AG10803 (cell line): ENCODE measurements around the gene DPYSL3.

ENCODE experiments used
- DNase-seq: peaks from one replicate; pipeline ENCODE4 v3.0.0; 2010; ENCODE audit warnings: low read depth
- H3K4me3 ChIP-seq: 2 replicates; pipeline ENCODE4 v1.5.1; 2011; ENCODE audit warnings: mild to moderate bottlenecking, low read length, control low read depth
- TF ChIP-seq, protein P1 (sequence below): conservative IDR thresholded peaks from 2 replicates; pipeline ENCODE4 v1.5.1; 2011; ENCODE audit warnings: mild to moderate bottlenecking, low read length, control low read depth, inconsistent platforms

The DPYSL3 gene

DNA sequence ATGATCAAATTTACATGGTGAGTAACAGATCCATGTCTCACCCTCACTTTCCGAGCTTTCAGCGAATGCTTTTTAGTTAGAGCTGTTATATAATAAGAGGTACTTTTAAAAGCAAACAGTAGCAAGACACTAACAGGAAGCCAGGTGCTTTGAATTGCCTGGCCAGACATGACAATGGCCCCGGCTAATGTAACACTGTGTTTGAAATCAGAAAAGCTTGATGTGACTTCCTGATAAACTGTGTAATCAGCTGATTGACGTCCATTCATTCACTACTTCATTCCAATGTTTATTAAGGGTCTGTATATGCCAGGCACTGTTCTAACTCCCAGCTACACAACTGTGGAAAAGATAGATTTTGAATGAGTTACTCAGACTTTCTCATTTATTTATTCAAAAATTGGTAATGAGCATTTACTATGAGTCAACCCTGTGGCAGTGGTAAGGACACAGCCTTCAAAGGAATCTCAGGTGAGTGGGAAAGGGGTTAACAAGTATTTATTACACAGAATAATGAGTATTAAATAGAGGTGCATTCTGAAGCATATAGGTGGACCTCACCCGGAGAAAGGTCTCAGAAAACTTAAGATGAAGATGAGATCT is 26.6 kb downstream of the DPYSL3 start:
- no peak for DNase-seq
- TF ChIP-seq, protein P1, sequence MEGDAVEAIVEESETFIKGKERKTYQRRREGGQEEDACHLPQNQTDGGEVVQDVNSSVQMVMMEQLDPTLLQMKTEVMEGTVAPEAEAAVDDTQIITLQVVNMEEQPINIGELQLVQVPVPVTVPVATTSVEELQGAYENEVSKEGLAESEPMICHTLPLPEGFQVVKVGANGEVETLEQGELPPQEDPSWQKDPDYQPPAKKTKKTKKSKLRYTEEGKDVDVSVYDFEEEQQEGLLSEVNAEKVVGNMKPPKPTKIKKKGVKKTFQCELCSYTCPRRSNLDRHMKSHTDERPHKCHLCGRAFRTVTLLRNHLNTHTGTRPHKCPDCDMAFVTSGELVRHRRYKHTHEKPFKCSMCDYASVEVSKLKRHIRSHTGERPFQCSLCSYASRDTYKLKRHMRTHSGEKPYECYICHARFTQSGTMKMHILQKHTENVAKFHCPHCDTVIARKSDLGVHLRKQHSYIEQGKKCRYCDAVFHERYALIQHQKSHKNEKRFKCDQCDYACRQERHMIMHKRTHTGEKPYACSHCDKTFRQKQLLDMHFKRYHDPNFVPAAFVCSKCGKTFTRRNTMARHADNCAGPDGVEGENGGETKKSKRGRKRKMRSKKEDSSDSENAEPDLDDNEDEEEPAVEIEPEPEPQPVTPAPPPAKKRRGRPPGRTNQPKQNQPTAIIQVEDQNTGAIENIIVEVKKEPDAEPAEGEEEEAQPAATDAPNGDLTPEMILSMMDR, result no peak
- no peak overlapping the region for H3K4me3 ChIP-seq

DNA sequence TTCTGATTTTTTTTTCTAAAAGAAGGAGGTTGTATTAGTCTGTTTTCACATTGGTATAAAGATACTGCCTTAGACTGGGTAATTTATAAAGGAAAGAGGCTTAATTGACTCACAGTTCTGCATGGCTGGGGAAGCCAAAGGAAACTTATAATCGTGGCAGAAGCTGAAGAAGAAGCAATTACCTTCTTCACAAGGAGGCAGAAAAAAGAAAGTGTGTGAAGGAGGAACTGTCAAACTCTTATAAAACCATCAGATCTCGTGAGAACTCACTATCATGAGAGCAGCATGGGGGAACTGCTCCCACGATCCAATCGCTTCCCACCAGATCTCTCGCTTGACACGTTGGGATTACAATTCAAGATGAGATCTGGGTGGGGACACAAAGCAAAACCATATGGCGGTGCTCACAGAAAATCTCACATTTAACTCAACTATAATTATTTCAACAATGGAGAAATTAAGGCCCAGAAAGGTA is 27.1 kb downstream of the DPYSL3 start:
- no peak for DNase-seq
- TF ChIP-seq, protein P1, result no peak

DNA sequence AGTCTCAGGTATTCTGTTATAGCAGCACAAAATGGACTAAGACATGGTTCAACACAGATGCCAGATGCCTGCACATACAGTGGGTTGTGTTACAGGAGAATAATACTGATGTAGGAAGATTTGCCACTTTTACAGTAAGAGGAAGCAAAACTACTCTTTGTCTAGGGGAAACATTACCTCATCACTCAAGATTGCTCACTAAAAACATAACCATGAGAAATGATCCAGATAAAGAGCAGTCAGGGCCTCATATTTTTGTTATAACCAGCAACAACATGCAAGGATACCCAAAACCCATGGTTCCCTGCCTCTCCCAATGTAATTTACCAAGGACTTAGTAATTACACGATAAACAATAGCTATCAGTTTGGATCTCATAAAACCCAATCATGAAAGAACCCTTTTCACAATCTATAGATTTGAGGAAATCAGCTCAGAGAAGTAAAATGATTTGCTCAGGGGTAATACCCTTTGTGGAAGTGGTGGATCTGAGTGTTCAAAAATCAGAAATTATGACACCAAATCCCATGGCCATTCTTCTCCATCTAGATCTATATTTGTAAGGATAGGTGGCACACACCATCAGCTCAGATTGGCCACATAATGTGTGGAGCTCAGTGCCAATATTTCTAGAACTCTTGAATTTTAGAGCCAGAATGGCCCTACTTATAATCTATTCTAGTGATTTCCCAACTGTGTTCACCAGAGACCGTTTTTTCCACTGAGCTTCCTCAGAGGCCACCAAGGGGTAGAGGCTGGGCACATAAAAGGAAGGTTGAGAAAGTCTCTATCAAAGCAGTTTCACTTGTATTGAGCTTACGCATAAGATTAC is 27.8 kb downstream of the DPYSL3 start:
- peak; percentile 65 for DNase-seq
- no peak overlapping the region for H3K4me3 ChIP-seq

More for the DNA sequence above, 27.1 kb downstream of the DPYSL3 start:
- H3K4me3 ChIP-seq, result no peak overlapping the region

DNA sequence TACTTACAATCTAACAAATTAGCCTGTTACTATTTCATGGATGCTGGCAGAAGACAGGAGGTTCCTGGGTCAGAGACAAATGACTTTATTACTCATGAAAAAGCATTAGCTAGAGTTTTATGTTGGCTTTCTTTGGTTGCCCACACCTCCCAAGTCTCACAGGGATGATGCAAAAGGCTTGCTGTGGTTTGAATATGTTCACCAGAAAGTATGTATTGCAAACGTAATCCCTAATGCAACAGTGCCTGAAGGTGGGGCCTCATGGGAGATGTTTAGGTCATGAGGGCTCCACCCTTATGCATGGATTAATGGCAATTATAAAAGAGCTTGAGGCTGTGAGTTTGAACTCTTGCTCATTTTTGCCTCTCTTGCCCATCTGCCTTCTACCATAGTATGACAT is 28.5 kb downstream of the DPYSL3 start:
- TF ChIP-seq, protein P1, result no peak
- DNase-seq, result peak; percentile 90
- no peak overlapping the region for H3K4me3 ChIP-seq

More for the DNA sequence above, 27.8 kb downstream of the DPYSL3 start:
- TF ChIP-seq, protein P1, result no peak

DNA sequence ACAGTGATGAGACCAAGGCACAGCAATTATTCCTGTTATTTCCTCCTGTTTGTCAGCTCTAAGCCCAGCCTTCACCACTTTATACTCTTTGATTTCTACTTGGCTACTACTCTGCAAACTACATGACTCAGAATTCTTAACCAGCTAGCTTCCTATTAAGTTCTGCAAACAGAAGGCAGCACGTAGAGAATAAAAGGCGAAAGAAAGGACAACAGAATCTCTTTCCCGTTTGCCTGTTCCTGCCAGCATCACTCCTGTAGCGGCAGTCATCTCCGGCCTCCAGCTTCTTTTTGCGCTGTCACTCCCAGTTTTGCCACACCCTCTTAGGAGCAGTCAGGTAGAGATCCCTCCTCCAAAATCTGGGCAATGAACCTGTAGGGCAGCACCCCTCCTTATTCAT is 29.9 kb downstream of the DPYSL3 start:
- peak overlapping the region; percentile 19 for H3K4me3 ChIP-seq
- peak; percentile 58 for DNase-seq
- TF ChIP-seq, protein P1, result no peak

DNA sequence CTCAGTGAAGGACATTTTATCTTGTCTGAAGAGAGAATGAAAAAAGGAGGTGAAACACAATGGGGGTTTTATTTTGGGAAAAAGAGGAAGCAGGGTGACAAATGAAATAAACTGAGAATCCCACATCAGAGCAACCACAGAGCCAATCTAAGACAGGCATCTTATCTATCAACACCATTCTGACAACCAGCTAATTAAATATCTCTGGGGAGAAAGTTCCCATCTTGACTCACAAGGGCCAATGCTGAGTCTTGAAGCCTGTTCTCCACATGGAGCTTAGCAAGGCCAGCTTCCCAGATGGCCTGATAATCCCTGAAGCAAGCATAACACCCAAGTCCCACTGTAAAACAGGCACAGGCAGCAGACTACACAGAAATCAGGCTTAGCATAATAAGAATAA is 30.4 kb downstream of the DPYSL3 start:
- peak; percentile 67 for DNase-seq
- TF ChIP-seq, protein P1, result no peak
- H3K4me3 ChIP-seq, result no peak overlapping the region

DNA sequence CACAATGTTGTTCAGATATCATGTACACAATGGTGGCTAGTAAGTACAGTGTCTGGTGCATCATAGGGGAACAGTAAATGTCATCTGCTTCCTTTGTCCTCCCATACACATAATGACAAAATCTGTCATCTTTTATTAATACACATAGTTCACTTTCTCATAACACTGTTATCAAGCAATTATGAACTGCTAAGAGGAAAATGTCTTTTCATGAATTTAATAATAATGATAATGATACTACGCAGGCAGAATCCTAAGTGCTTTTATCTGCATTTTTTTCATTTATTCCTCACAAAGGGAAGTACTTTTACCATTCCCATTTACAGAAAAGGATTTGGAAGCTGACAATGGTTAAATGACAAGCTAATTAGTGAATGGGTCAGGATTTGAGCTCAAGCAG is 35.7 kb downstream of the DPYSL3 start:
- no peak overlapping the region for H3K4me3 ChIP-seq
- TF ChIP-seq, protein P1, result no peak
- no peak for DNase-seq
